K562 (cell line): ENCODE data around the gene PDE4D. TPM values are rescaled to one million over a fixed set of nuclear protein-coding genes. Genes with fewer than 3 reads are reported as not detected.

Source experiments
- ATAC-seq: fragments of 200-7000 bp; cut with Tn5 transposase; 3 replicates; pipeline ENCODE4 v1.9.1; 2020; ENCODE audit warnings: moderate library complexity
- BruUV-seq: library from RNA; stranded (reverse); fragments of 400-500 nt; replicated peaks from 2 replicates; lab custom pipeline; 2021; lab: Mats Ljungman, UMichigan
- CTCF ChIA-PET: fragments of 300-600 bp; formaldehyde crosslinking; extraction: SDS; loops from one replicate; lab custom pipeline; 2021; ENCODE audit warnings: low intra/inter-chr PET ratio; lab: Yijun Ruan, JAX
- POLR2A ChIA-PET: fragments of 300-600, 350-650 bp; sonication (Branson Sonifier 250); formaldehyde crosslinking; extraction: SDS; loops from one replicate; lab custom pipeline; 2021; ENCODE audit warnings: antibody characterized with exemption, inconsistent platforms; lab: Yijun Ruan, JAX
- DNase-seq, 4 experiments: peaks; one replicate each; pipeline versions ENCODE4 v3.0.0 to v3.0.0-alpha.2; 2011 to 2018; ENCODE audit warnings: low spot score in 3 of 4, mixed read lengths in 3 of 4; ENCODE audit errors: extremely low read depth in 1 of 4
- FAIRE-seq: peaks from 2 replicates; lab custom pipeline; 2011; peaks lifted over from hg19 to GRCh38; lab: Jason Lieb, UNC
- H2AFZ ChIP-seq: 2 replicates; pipeline ENCODE4 v1.6.0; 2011; ENCODE audit warnings: low read depth, low read length, control low read depth, inconsistent platforms
- H3K27ac ChIP-seq: fragments of 200-600 bp; 3 replicates; pipeline ENCODE4 v1.8.0; 2011; ENCODE audit warnings: low read depth, mild to moderate bottlenecking, control low read depth, inconsistent platforms, low read length, moderate library complexity, mixed read lengths; ENCODE audit errors: extremely low read depth
- H3K27me3 ChIP-seq, 2 experiments: fragments of 300-600 bp in 1 of 2; 2 replicates in 1 of 2; 3 replicates in 1 of 2; pipeline versions ENCODE4 v1.6.0 to v1.8.0; 2011; ENCODE audit warnings: inconsistent platforms in 2 of 2, low read length in 2 of 2, mild to moderate bottlenecking in 1 of 2, mixed read lengths in 1 of 2, moderate library complexity in 1 of 2; ENCODE audit not compliant: control insufficient read depth in 2 of 2, insufficient read depth in 2 of 2
- H3K36me3 ChIP-seq: fragments of 300-600 bp; 3 replicates; pipeline ENCODE4 v1.8.0; 2011; ENCODE audit warnings: mild to moderate bottlenecking, low read length, inconsistent platforms; ENCODE audit not compliant: control insufficient read depth, insufficient read depth
- H3K4me1 ChIP-seq, 2 experiments: fragments of 200-600 bp in 1 of 2; replicated peaks in 1 of 2; 2 replicates in 1 of 2; 3 replicates in 1 of 2; pipeline versions ENCODE4 v1.5.1 to v1.8.0; 2011; ENCODE audit warnings: inconsistent platforms in 2 of 2, low read length in 2 of 2, mild to moderate bottlenecking in 1 of 2, mixed read lengths in 1 of 2, moderate library complexity in 1 of 2; ENCODE audit not compliant: control insufficient read depth in 2 of 2, insufficient read depth in 2 of 2
- H3K4me2 ChIP-seq: 2 replicates; pipeline ENCODE4 v1.6.1; 2011; ENCODE audit warnings: low read length, control low read depth, inconsistent platforms, mixed read lengths; ENCODE audit not compliant: insufficient read depth
- H3K4me3 ChIP-seq: fragments of 200-600 bp; sonication (generic), shearing (Covaris generic); 2 replicates; pipeline ENCODE4 v1.5.1; 2016; ENCODE audit warnings: control low read depth, inconsistent platforms
- H3K79me2 ChIP-seq: fragments of 200-600 bp; 3 replicates; pipeline ENCODE4 v1.8.0; 2011; ENCODE audit warnings: low read length, inconsistent platforms; ENCODE audit not compliant: control insufficient read depth, insufficient read depth
- H3K9ac ChIP-seq, 2 experiments: 2 replicates each; pipeline versions ENCODE4 v1.6.0 to v1.6.1; 2011; ENCODE audit warnings: low read depth in 2 of 2, low read length in 2 of 2, control low read depth in 1 of 2, inconsistent platforms in 1 of 2, mild to moderate bottlenecking in 1 of 2, mixed read lengths in 1 of 2; ENCODE audit not compliant: insufficient read depth in 1 of 2
- H3K9me1 ChIP-seq: one replicate; pipeline ENCODE4 v1.6.0; 2011; ENCODE audit warnings: inconsistent platforms, mild to moderate bottlenecking, low read length, moderate library complexity; ENCODE audit not compliant: control insufficient read depth, insufficient read depth
- H3K9me3 ChIP-seq: replicated peaks from 2 replicates; pipeline ENCODE4 v1.5.1; 2011; ENCODE audit warnings: low read depth, low read length, inconsistent platforms; ENCODE audit not compliant: control insufficient read depth, insufficient read depth
- H4K20me1 ChIP-seq: replicated peaks from 2 replicates; pipeline ENCODE4 v1.6.1; 2011; ENCODE audit warnings: low read length, inconsistent platforms, mixed read lengths; ENCODE audit not compliant: control insufficient read depth, insufficient read depth
- CEBPG ChIP-seq, 3 experiments: fragments of 200-800 bp in 1 of 3; sonication (Bioruptor generic) in 1 of 3; sonication (generic) in 1 of 3; formaldehyde crosslinking in 1 of 3; IDR thresholded peaks in 2 of 3; conservative IDR thresholded peaks in 1 of 3; 2 replicates each; pipeline versions ENCODE4 v1.6.1 to v1.8.0; 2016 to 2022; ENCODE audit warnings: missing compliant biosample characterization in 2 of 3, missing genetic modification characterization in 2 of 3, mild to moderate bottlenecking in 1 of 3, missing genetic modification reagents in 1 of 3
- FUS ChIP-seq: fragments of 200-400 bp; formaldehyde crosslinking; optimal IDR thresholded peaks from 2 replicates; pipeline ENCODE3; 2017; ENCODE audit warnings: low read depth, low read length
- GATAD2A ChIP-seq: fragments of 450-650 bp; IDR thresholded peaks from 2 replicates; pipeline ENCODE4 v1.6.1; 2017
- HDAC2 ChIP-seq: fragments of 450-650 bp; IDR thresholded peaks from 2 replicates; pipeline ENCODE4 v1.6.1; 2016; ENCODE audit warnings: mild to moderate bottlenecking
- NFE2 ChIP-seq: IDR thresholded peaks from 2 replicates; pipeline ENCODE4 v1.6.1; 2014; ENCODE audit warnings: antibody characterized with exemption, low read depth
- TAF7 ChIP-seq: fragments of 450-650 bp; IDR thresholded peaks from 2 replicates; pipeline ENCODE4 v1.6.1; 2016; ENCODE audit warnings: missing genetic modification characterization, missing compliant biosample characterization
- ZNF507 ChIP-seq: conservative IDR thresholded peaks from 2 replicates; pipeline ENCODE4 v1.6.1; 2017; ENCODE audit warnings: missing genetic modification characterization, missing compliant biosample characterization
- ZNF561 ChIP-seq: fragments of 450-650 bp; formaldehyde crosslinking; conservative IDR thresholded peaks from 2 replicates; pipeline ENCODE4 v1.4.0; 2020; ENCODE audit warnings: mild to moderate bottlenecking, moderate library complexity
- ZNF75A ChIP-seq: fragments of 450-650 bp; formaldehyde crosslinking; IDR thresholded peaks from 2 replicates; pipeline ENCODE4 v1.4.0; 2020; ENCODE audit warnings: mild to moderate bottlenecking
- ZSCAN32 ChIP-seq: fragments of 450-650 bp; formaldehyde crosslinking; IDR thresholded peaks from 2 replicates; pipeline ENCODE4 v1.4.0; 2020; ENCODE audit warnings: mild to moderate bottlenecking, moderate library complexity
- WGBS: fragments of 100-300 bp; shearing (Covaris generic); methylation state at CpG from one replicate; pipeline ENCODE4 v1.1.6; 2016; ENCODE audit warnings: low coverage, mixed read lengths; ENCODE audit not compliant: insufficient coverage; ENCODE audit errors: missing lambda C conversion rate; 5-methylcytosine and 5-hydroxymethylcytosine counted together
- in situ Hi-C: fragments of 300-500 bp; cut with MboI; formaldehyde crosslinking; loops from 4 replicates; pipeline ENCODE4 v1.15.0; 2018; ENCODE audit warnings: inconsistent platforms, mixed read lengths
- intact Hi-C: fragments of 100-400 bp; cut with micrococcal nuclease; formaldehyde crosslinking; loops from 2 replicates; pipeline ENCODE4 v1.14.2; 2022
- polyA plus RNA-seq, 8 experiments: library from polyadenylated mRNA; depleted of rRNA in 4 of 8; stranded (reverse) in 5 of 8; unstranded in 3 of 8; fragments of >200 nt; fragmentation: Nextera tagmentation in 2 of 8; fragmentation: Illumina TruSeq in 1 of 8; extraction: Ambion mirVana in 2 of 8; extraction: Trizol in 1 of 8; gene quantifications; 2 replicates each; pipeline versions ENCODE4 v1.2.1 to v1.2.3, GENCODE V29; 2011 to 2014; ENCODE audit warnings: inconsistent platforms in 1 of 8, missing spikeins in 1 of 8
- total RNA-seq, 7 experiments: library from RNA; depleted of rRNA in 6 of 7; stranded (reverse); fragments of >200 nt in 6 of 7; fragmentation: Illumina TruSeq in 2 of 7; extraction: Trizol in 2 of 7; gene quantifications; 2 replicates each; pipeline versions ENCODE4 v1.2.1 to v1.2.3, GENCODE V29; 2011 to 2021; ENCODE audit warnings: low replicate concordance in 1 of 7
- TF ChIP-seq, protein P1 (sequence below): fragments of 450-650 bp; formaldehyde crosslinking; conservative IDR thresholded peaks from 2 replicates; pipeline ENCODE4 v1.4.0; 2022; ENCODE audit warnings: mild to moderate bottlenecking, missing genetic modification characterization
- TF ChIP-seq, protein P2 (sequence below): fragments of 450-650 bp; formaldehyde crosslinking; IDR thresholded peaks from 2 replicates; pipeline ENCODE4 v1.4.0; 2020; ENCODE audit warnings: mild to moderate bottlenecking
- TF ChIP-seq, protein P3 (sequence below): fragments of 250-450 bp; sonication (Bioruptor Pico); IDR thresholded peaks from 2 replicates; pipeline ENCODE4 v1.5.0; 2021; ENCODE audit warnings: mild to moderate bottlenecking, moderate library complexity

Gene PDE4D
- total and polyA plus RNA-seq, 9 of the 15 experiments (the other 6 are each of a cell fraction or from before 2014, with no cell fraction given), result 0.04 to 0.46 (median 0.13) TPM

DNA sequence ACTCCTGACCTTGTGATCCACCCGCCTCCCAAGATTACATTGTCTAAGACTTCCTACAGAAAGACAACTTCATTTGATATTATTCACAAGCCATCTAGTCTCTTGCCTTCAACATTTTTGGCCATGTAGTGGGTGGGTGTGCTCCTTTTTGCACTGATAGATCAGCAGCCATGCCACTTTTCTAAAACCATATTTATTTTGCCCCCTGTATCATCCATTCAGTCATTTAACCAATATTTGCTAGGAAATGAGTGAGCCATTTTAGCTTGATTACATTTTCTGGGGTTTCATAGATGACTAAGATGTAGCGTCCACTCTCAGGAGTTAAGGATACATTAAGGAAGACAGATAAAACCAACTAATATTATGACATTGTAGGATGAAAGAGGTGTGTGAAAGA lies 755.0 kb downstream of the PDE4D start:
- Histone ChIP-seq H3K79me2 (no peaks in the 10 kb centered on the region), H3K9me3 (no peaks in the 10 kb centered on the region), H3K27ac (no peak overlapping the region), H2AFZ (no peak overlapping the region), H3K4me3 (no peak overlapping the region), H3K36me3 (no peaks in the 10 kb centered on the region), H3K9me1 (no peaks in the 10 kb centered on the region), H3K9ac (no peak overlapping the region), H3K4me1 (no peaks in the 10 kb centered on the region), H4K20me1 (no peaks in the 10 kb centered on the region), H3K27me3 (no peaks in the 10 kb centered on the region), H3K4me2 (no peak overlapping the region)
- DNase-seq, result no peak
- in situ Hi-C loops (no loop called here), intact Hi-C loops (no loop called here)
- CTCF ChIA-PET, result no interaction called here
- WGBS, result 5% methylated on average over 2 of the region's 2 CpGs
- no TSS peak for BruUV-seq
- POLR2A ChIA-PET, result no interaction called here
- FAIRE-seq, result no peak
- ATAC-seq, result no peak
- TF ChIP-seq, protein P1, sequence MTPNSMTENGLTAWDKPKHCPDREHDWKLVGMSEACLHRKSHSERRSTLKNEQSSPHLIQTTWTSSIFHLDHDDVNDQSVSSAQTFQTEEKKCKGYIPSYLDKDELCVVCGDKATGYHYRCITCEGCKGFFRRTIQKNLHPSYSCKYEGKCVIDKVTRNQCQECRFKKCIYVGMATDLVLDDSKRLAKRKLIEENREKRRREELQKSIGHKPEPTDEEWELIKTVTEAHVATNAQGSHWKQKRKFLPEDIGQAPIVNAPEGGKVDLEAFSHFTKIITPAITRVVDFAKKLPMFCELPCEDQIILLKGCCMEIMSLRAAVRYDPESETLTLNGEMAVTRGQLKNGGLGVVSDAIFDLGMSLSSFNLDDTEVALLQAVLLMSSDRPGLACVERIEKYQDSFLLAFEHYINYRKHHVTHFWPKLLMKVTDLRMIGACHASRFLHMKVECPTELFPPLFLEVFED (CRISPR knock-in tag), result no peak
- TF ChIP-seq, protein P2, sequence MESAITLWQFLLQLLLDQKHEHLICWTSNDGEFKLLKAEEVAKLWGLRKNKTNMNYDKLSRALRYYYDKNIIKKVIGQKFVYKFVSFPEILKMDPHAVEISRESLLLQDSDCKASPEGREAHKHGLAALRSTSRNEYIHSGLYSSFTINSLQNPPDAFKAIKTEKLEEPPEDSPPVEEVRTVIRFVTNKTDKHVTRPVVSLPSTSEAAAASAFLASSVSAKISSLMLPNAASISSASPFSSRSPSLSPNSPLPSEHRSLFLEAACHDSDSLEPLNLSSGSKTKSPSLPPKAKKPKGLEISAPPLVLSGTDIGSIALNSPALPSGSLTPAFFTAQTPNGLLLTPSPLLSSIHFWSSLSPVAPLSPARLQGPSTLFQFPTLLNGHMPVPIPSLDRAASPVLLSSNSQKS (CRISPR knock-in tag), result no peak
- TF ChIP-seq ZNF507 (tag) (no peak), FUS (no peak), ZNF561 (no peak), ZNF75A (no peak), TAF7 (tag) (no peak), GATAD2A (no peak), CEBPG (CRISPR knock-in tag; IDR thresholded peaks at IDR 0.05) (no peak), CEBPG (tag; conservative IDR thresholded peaks at IDR 0.05 in 1 of 2, IDR thresholded peaks at IDR 0.05 in 1 of 2) (no peak), HDAC2 (no peak), NFE2 (no peak), ZSCAN32 (no peak)
- TF ChIP-seq, protein P3, sequence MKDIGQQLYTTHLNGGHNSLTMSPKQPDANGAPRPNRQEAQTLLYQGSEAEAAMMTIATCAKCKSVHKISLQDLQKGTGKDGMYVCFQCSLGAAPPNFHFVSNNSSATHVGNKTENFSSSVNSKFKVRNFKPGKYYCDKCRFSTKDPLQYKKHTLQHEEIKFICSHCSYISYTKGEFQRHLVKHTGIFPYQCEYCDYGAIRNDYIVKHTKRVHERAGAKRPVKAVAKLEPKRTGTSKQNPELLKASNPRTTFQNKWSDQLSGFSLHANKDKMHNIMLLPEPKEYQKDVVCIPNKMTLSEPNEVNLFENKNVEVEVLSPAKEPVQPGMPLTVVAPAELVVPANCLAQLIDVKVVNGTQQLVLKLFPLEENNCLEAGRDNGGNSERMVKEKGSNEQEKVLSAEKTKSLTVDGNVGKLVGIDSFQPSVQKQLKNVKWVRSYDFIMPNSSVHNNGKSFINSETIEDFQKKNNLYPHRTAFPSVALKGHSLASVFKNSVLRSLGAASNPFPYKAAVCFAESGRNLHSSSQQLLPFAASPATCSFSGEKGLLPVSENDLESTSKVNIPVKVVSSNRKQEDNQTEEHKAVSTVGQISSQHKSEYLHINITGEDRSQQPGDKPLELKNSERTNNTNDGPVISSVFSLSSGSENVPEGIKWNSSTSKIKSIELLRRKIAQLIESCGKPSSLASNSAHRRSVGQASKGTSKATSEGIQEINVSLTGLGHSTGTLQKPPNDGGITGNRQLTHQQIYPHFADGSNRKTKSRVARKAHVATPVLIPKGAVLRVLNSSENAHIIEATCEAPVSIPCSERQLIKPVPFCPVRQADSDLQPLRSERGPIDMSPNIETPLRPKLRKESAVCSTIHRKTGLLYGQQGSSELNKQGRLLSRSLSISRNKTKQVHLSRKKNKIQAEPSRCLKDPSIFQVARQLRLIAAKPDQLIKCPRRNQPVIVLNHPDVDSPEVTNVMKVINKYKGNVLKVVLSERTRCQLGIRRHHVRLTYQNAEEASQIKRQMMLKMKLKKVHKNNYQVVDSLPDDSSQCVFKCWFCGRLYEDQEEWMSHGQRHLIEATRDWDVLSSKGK (CRISPR knock-in tag), result no peak
